IPS DF 6.9 (cell line): ENCODE data around the gene TEKT3.

Source experiments
- DNase-seq: peaks from one replicate; pipeline ENCODE4 v3.0.0-alpha.2; 2013; ENCODE audit warnings: low read depth, low spot score
- H3K27ac ChIP-seq: one replicate; pipeline ENCODE4 v1.5.1; 2013; ENCODE audit warnings: low read length, control low read depth
- H3K27me3 ChIP-seq: 2 replicates; pipeline ENCODE4 v1.6.1; 2013; ENCODE audit warnings: mild to moderate bottlenecking, low read length; ENCODE audit not compliant: control insufficient read depth, insufficient read depth
- H3K36me3 ChIP-seq: 2 replicates; pipeline ENCODE4 v1.6.1; 2013; ENCODE audit warnings: low read length; ENCODE audit not compliant: control insufficient read depth, insufficient read depth
- H3K4me1 ChIP-seq: 2 replicates; pipeline ENCODE4 v1.6.1; 2013; ENCODE audit warnings: low read length; ENCODE audit not compliant: control insufficient read depth, insufficient read depth
- H3K4me3 ChIP-seq: 2 replicates; pipeline ENCODE4 v1.5.1; 2013; ENCODE audit warnings: mild to moderate bottlenecking, low read length
- H3K9me3 ChIP-seq: 2 replicates; pipeline ENCODE4 v1.6.1; 2013; ENCODE audit warnings: low read length, inconsistent platforms; ENCODE audit not compliant: control insufficient read depth, insufficient read depth
- WGBS: extraction: QIAGEN DNeasy Blood & Tissue Kit; methylation state at CpG from one replicate; pipeline ENCODE4 v1.1.7; 2013; ENCODE audit warnings: mixed read lengths, missing lambda C conversion rate; ENCODE audit not compliant: insufficient read length, insufficient coverage; 5-methylcytosine and 5-hydroxymethylcytosine counted together

The TEKT3 gene

GRCh38 chr17:15332338-15332737 lies 9.1 kb downstream of the TEKT3 start:
- Histone ChIP-seq H3K9me3 (no peaks in the 10 kb centered on the region), H3K4me1 (peaks cover 3% of the 10 kb centered on the region; the same call in 1 of the 2 replicates), H3K27me3 (no peaks in the 10 kb centered on the region), H3K36me3 (no peaks in the 10 kb centered on the region), H3K27ac (no peak overlapping the region), H3K4me3 (no peak overlapping the region)
- peak; percentile 79 for DNase-seq
- no CpG with 5 or more reads among the region's 6 CpGs for WGBS

- H3K27me3 ChIP-seq: no peaks in the 10 kb centered on the region
- no CpG with 5 or more reads among the region's 4 CpGs for WGBS
- no peak overlapping the region for H3K27ac ChIP-seq
- H3K9me3 ChIP-seq: no peaks in the 10 kb centered on the region
- no peak for DNase-seq
- H3K4me1 ChIP-seq: no peaks in the 10 kb centered on the region
- H3K36me3 ChIP-seq: no peaks in the 10 kb centered on the region
- no peak overlapping the region for H3K4me3 ChIP-seq
Observed at GRCh38 chr17:15323131-15323530, 18.3 kb downstream of the TEKT3 start.

- WGBS: no CpG with 5 or more reads among the region's 6 CpGs
- no peak for DNase-seq
Observed at GRCh38 chr17:15321556-15322251, 19.7 kb downstream of the TEKT3 start.

GRCh38 chr17:15319452-15320010 lies 21.9 kb downstream of the TEKT3 start:
- Histone ChIP-seq H3K4me3 (no peak overlapping the region), H3K27ac (no peak overlapping the region), H3K9me3 (no peaks in the 10 kb centered on the region), H3K27me3 (no peaks in the 10 kb centered on the region), H3K4me1 (no peaks in the 10 kb centered on the region), H3K36me3 (no peaks in the 10 kb centered on the region)
- DNase-seq: no peak
- WGBS: no CpG with 5 or more reads among the region's 5 CpGs

More at GRCh38 chr17:15321556-15322251, 19.7 kb downstream of the TEKT3 start:
- Histone ChIP-seq H3K27ac (no peak overlapping the region), H3K9me3 (no peaks in the 10 kb centered on the region), H3K27me3 (no peaks in the 10 kb centered on the region), H3K36me3 (no peaks in the 10 kb centered on the region), H3K4me1 (no peaks in the 10 kb centered on the region), H3K4me3 (no peak overlapping the region)

GRCh38 chr17:15311996-15312395 lies 29.4 kb downstream of the TEKT3 start:
- H3K9me3 ChIP-seq: no peaks in the 10 kb centered on the region
- no CpG with 5 or more reads among the region's 5 CpGs for WGBS

GRCh38 chr17:15309793-15310192 lies 31.6 kb downstream of the TEKT3 start:
- H3K36me3 ChIP-seq: no peaks in the 10 kb centered on the region
- WGBS: no CpG with 5 or more reads among the region's 3 CpGs
- H3K4me3 ChIP-seq: no peak overlapping the region
- DNase-seq: no peak
- no peak overlapping the region for H3K27ac ChIP-seq
- H3K4me1 ChIP-seq: no peaks in the 10 kb centered on the region
- H3K27me3 ChIP-seq: no peaks in the 10 kb centered on the region
- no peaks in the 10 kb centered on the region for H3K9me3 ChIP-seq

More at GRCh38 chr17:15311996-15312395, 29.4 kb downstream of the TEKT3 start:
- H3K4me3 ChIP-seq: no peak overlapping the region
- no peaks in the 10 kb centered on the region for H3K4me1 ChIP-seq
- no peak overlapping the region for H3K27ac ChIP-seq
- H3K36me3 ChIP-seq: no peaks in the 10 kb centered on the region
- no peak for DNase-seq
- no peaks in the 10 kb centered on the region for H3K27me3 ChIP-seq

GRCh38 chr17:15309236-15309635 lies 32.2 kb downstream of the TEKT3 start:
- no peaks in the 10 kb centered on the region for H3K4me1 ChIP-seq
- DNase-seq: no peak
- H3K9me3 ChIP-seq: no peaks in the 10 kb centered on the region
- no peaks in the 10 kb centered on the region for H3K36me3 ChIP-seq
- no peak overlapping the region for H3K27ac ChIP-seq
- no CpG with 5 or more reads among the region's 3 CpGs for WGBS
- H3K27me3 ChIP-seq: no peaks in the 10 kb centered on the region
- H3K4me3 ChIP-seq: no peak overlapping the region

GRCh38 chr17:15308758-15309157 lies 32.6 kb downstream of the TEKT3 start:
- Histone ChIP-seq H3K27ac (no peak overlapping the region), H3K4me1 (no peaks in the 10 kb centered on the region), H3K9me3 (no peaks in the 10 kb centered on the region), H3K27me3 (no peaks in the 10 kb centered on the region), H3K4me3 (no peak overlapping the region), H3K36me3 (no peaks in the 10 kb centered on the region)
- WGBS: no CpG with 5 or more reads among the region's 7 CpGs
- DNase-seq: no peak

- Histone ChIP-seq H3K9me3 (no peaks in the 10 kb centered on the region), H3K4me1 (no peaks in the 10 kb centered on the region), H3K4me3 (no peak overlapping the region), H3K27ac (no peak overlapping the region), H3K27me3 (no peaks in the 10 kb centered on the region), H3K36me3 (no peaks in the 10 kb centered on the region)
- no peak for DNase-seq
- WGBS: no CpG with 5 or more reads among the region's 4 CpGs
Observed at GRCh38 chr17:15307710-15308111, 33.7 kb downstream of the TEKT3 start.

- no peak overlapping the region for H3K27ac ChIP-seq
- H3K9me3 ChIP-seq: no peaks in the 10 kb centered on the region
- no peak for DNase-seq
- H3K4me1 ChIP-seq: no peaks in the 10 kb centered on the region
- WGBS: no CpG with 5 or more reads among the region's 14 CpGs
- no peak overlapping the region for H3K4me3 ChIP-seq
- H3K27me3 ChIP-seq: no peaks in the 10 kb centered on the region
- H3K36me3 ChIP-seq: no peaks in the 10 kb centered on the region
Observed at GRCh38 chr17:15303851-15304250, 37.5 kb downstream of the TEKT3 start.

GRCh38 chr17:15303268-15303667 lies 38.1 kb downstream of the TEKT3 start:
- no peaks in the 10 kb centered on the region for H3K4me1 ChIP-seq
- H3K9me3 ChIP-seq: no peaks in the 10 kb centered on the region
- H3K4me3 ChIP-seq: no peak overlapping the region
- no peak for DNase-seq
- no CpG with 5 or more reads among the region's 3 CpGs for WGBS
- H3K27me3 ChIP-seq: no peaks in the 10 kb centered on the region
- H3K36me3 ChIP-seq: no peaks in the 10 kb centered on the region
- H3K27ac ChIP-seq: no peak overlapping the region
